GM23248 (cell line): Measurements from ENCODE around the gene LSS. TPM values are rescaled to one million over a fixed set of nuclear protein-coding genes. Genes with fewer than 3 reads are reported as not detected.
A peak's percentile ranks its signal among the peaks of the same experiment; 100 is the strongest.

Experiments used
- DNase-seq: peaks from one replicate; pipeline ENCODE4 v3.0.0-alpha.2; 2015
- H2AFZ ChIP-seq: fragments of 200-600 bp; sonication (generic); 2 replicates; pipeline ENCODE4 v1.6.1; 2016; ENCODE audit warnings: antibody characterized with exemption
- H3F3A ChIP-seq: fragments of 200-600 bp; sonication (generic); 2 replicates; pipeline ENCODE4 v1.6.1; 2016; ENCODE audit warnings: mild to moderate bottlenecking, antibody characterized with exemption, mixed run types; ENCODE audit not compliant: insufficient read depth
- H3K27ac ChIP-seq: fragments of 200-600 bp; sonication (generic); 2 replicates; pipeline ENCODE4 v1.5.1; 2016; ENCODE audit warnings: mild to moderate bottlenecking
- H3K27me3 ChIP-seq: fragments of 200-600 bp; sonication (generic); replicated peaks from 2 replicates; pipeline ENCODE4 v1.6.1; 2016; ENCODE audit warnings: mild to moderate bottlenecking; ENCODE audit not compliant: insufficient read depth
- H3K36me3 ChIP-seq: fragments of 200-600 bp; sonication (generic); 2 replicates; pipeline ENCODE4 v1.6.1; 2016; ENCODE audit warnings: low read depth, mild to moderate bottlenecking
- H3K4me1 ChIP-seq: fragments of 200-600 bp; sonication (generic); 2 replicates; pipeline ENCODE4 v1.6.1; 2016; ENCODE audit warnings: mild to moderate bottlenecking; ENCODE audit not compliant: insufficient read depth
- H3K4me2 ChIP-seq: fragments of 200-600 bp; sonication (generic); one replicate; pipeline ENCODE4 v1.6.1; 2016; ENCODE audit warnings: mild to moderate bottlenecking; ENCODE audit not compliant: unreplicated experiment
- H3K4me3 ChIP-seq: fragments of 200-600 bp; sonication (generic); 2 replicates; pipeline ENCODE4 v1.5.1; 2016; ENCODE audit warnings: mild to moderate bottlenecking
- H3K79me2 ChIP-seq: fragments of 200-600 bp; sonication (generic); 2 replicates; pipeline ENCODE4 v1.6.1; 2016; ENCODE audit warnings: mild to moderate bottlenecking; ENCODE audit not compliant: insufficient read depth
- H3K9ac ChIP-seq: fragments of 200-600 bp; sonication (generic); 2 replicates; pipeline ENCODE4 v1.6.1; 2016; ENCODE audit warnings: mild to moderate bottlenecking
- H3K9me2 ChIP-seq: fragments of 200-600 bp; sonication (generic); 2 replicates; pipeline ENCODE4 v1.6.1; 2016; ENCODE audit warnings: mixed run types, mild to moderate bottlenecking, moderate library complexity; ENCODE audit not compliant: insufficient read depth
- H3K9me3 ChIP-seq: fragments of 200-600 bp; sonication (generic); one replicate; pipeline ENCODE4 v1.6.1; 2017; ENCODE audit warnings: low read depth
- H4K20me1 ChIP-seq: fragments of 200-600 bp; sonication (generic); 2 replicates; pipeline ENCODE4 v1.6.0; 2016; ENCODE audit not compliant: insufficient read depth
- EZH2 ChIP-seq: fragments of 200-600 bp; sonication (generic); IDR thresholded peaks from 2 replicates; pipeline ENCODE4 v1.6.1; 2018; ENCODE audit warnings: antibody characterized with exemption, mild to moderate bottlenecking; ENCODE audit not compliant: insufficient read depth, poor library complexity, severe bottlenecking
- EZH2phosphoT487 ChIP-seq: fragments of 200-600 bp; sonication (generic); IDR thresholded peaks from 2 replicates; pipeline ENCODE4 v1.6.1; 2018; ENCODE audit warnings: antibody characterized with exemption, moderate library complexity, mild to moderate bottlenecking, low read depth; ENCODE audit not compliant: insufficient read depth
- WGBS, 2 experiments: methylation state at CpG; one replicate each; pipeline ENCODE4 v1.1.6; 2015 to 2017; ENCODE audit warnings: low lambda C conversion rate in 2 of 2, low coverage in 1 of 2; ENCODE audit errors: missing lambda C conversion rate in 2 of 2; 5-methylcytosine and 5-hydroxymethylcytosine counted together
- in situ Hi-C: fragments of 300-500 bp; cut with MboI; formaldehyde crosslinking; loops from 2 replicates; pipeline ENCODE4 v1.15.0; 2020
- polyA plus RNA-seq: library from polyadenylated mRNA; unstranded; fragments of >200 nt; fragmentation: Nextera tagmentation; extraction: Ambion mirVana; gene quantifications from 2 replicates; pipeline ENCODE4 v1.2.1, GENCODE V29; 2016
- total RNA-seq: library from RNA; depleted of rRNA; stranded (reverse); fragments of >200 nt; shearing (Covaris generic); gene quantifications from 2 replicates; pipeline ENCODE4 v1.2.3, GENCODE V29; 2014; rRNA removed

LSS gene
- total RNA-seq, result 41.1 and 45.7 TPM in 2 replicates
- 26.8 and 28.0 TPM in 2 replicates for polyA plus RNA-seq

DNA sequence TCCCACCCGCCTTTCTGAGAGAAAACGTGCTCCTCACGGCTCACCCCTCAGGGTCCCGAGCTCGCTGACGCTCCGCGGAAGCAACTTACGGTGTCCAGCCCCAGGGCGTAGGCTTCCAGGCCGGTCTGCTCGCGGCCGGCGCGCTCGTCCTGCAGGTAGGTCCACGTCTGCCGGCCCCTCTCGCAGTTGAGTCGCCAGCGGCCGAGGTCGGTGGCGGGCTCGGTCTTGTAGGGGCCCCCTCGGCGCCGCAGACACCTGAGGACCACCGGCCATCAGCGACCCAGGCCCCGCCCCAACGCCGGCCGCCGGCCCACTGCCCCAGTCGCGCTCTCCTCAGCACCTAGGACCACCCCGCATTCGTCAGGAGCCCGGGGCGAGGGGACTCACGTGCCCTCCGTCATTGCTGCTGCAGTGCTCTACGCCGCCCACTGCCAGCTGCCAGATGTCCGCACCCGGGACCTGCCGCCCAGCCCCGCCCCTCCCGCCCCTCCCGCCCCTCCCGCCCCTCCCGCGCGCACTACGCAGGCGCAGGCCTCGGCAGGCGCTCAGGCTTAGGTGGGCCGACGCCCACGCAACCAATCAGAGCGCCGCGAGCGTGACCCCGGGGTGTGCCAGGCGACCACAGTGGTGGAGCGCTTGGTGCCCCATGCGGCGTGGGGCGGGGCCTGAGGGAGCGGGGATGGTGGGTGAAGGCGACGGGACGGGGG, at the start of gene LSS:
LSS (minus strand) TSS at position 430 of the 707 bp plus-strand sequence; CDS start at position 401, 29 bp downstream.
- TF ChIP-seq EZH2phosphoT487, result no peak
- no peak for TF ChIP-seq EZH2
- 1 to 2% methylated on average over 33 to 72 of the region's 77 CpGs for WGBS, 2 experiments
- no peaks in the 10 kb centered on the region for H4K20me1 ChIP-seq
- no peaks in the 10 kb centered on the region for H3K9me3 ChIP-seq
- H3K79me2 ChIP-seq, result peaks cover 43% of the 10 kb centered on the region
- 0 out of 2 replicates have a peak, but pooled peaks cover 4% of the 10 kb centered on the region for H3K36me3 ChIP-seq
- H3K9me2 ChIP-seq, result no peaks in the 10 kb centered on the region
- DNase-seq, result peak; percentile 98
- peak within 1 kb of the TSS; percentile 47 for H3K27ac ChIP-seq
- H2AFZ ChIP-seq, result peak within 1 kb of the TSS; percentile 83
- H3F3A ChIP-seq, result peaks cover 46% of the 10 kb centered on the region
- H3K4me2 ChIP-seq, result peak within 1 kb of the TSS; percentile 100
- in situ Hi-C loops, result no loop called here
- H3K4me3 ChIP-seq, result peak within 1 kb of the TSS; percentile 94
- no peaks in the 10 kb centered on the region for H3K27me3 ChIP-seq
- peak within 1 kb of the TSS; percentile 86 for H3K9ac ChIP-seq
- H3K4me1 ChIP-seq, result peaks cover 15% of the 10 kb centered on the region; the same call in 1 of the 2 replicates

DNA sequence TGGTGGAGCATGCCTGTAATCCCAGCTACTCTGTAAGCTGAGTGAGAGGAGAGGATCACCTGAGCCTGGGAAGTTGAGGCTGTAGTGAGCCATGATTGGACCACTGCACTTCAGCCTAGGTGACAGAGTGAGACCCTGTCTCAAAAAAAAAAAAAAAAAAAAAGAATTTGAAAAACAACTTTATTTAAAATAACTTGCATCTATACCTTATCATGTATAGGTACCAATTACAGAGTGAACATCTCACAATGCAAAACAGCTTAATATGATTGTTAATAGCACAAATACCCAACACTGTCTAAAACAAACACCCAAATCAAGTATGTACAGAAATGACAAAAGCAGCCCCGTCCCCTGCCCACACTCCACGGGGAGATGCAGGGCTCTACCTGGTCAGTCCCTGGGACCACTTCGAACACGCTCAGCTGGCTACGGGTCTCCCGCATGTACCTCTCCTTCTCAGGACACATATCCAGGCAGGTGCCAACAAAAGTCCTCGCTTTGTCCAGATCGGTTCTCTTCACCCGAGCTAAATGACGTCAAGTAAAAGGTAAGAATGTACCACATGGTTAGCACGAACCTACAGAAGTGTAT, 46.3 kb upstream of the LSS start:
- DNase-seq, result no peak
- Histone ChIP-seq H3K27ac (no peak overlapping the region), H2AFZ (no peak overlapping the region), H3K4me3 (no peak overlapping the region), H3K9ac (no peak overlapping the region), H3K27me3 (no peaks in the 10 kb centered on the region), H3K9me3 (no peaks in the 10 kb centered on the region), H3F3A (no peaks in the 10 kb centered on the region; the same call in 1 of the 2 replicates), H3K4me2 (no peak overlapping the region), H3K4me1 (no peaks in the 10 kb centered on the region), H3K9me2 (no peaks in the 10 kb centered on the region), H3K79me2 (peaks cover 61% of the 10 kb centered on the region), H4K20me1 (no peaks in the 10 kb centered on the region; the same call in 1 of the 2 replicates), H3K36me3 (peaks cover 82% of the 10 kb centered on the region)
- in situ Hi-C loops, result no loop called here
- 89 to 94% methylated on average over 11 of the region's 11 CpGs for WGBS, 2 experiments
- TF ChIP-seq EZH2 (no peak), EZH2phosphoT487 (no peak)

DNA sequence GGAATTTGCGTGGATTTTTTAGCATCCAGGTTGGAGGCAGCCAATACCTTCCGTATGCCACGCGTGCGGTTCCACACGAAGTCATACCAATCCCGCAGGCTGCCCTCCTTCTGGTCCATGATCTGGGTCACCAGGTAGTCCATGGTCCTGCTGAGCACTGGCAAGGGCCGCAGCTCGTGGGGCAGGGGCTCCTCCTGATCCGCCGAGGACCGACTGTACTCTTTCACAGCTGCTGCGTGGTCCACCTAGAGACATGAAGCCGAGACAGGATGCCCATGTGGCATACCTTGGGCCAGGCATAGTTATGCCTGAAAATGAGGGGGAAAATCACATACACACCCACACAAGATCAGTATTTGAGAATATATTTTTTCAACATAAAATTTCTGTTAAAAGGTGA, 44.8 kb upstream of the LSS start:
- H3K36me3 ChIP-seq, result peaks cover 80% of the 10 kb centered on the region
- no peaks in the 10 kb centered on the region for H3K9me3 ChIP-seq
- DNase-seq, result no peak
- H3K9ac ChIP-seq, result no peak overlapping the region
- no peaks in the 10 kb centered on the region; the same call in 1 of the 2 replicates for H3F3A ChIP-seq
- H2AFZ ChIP-seq, result no peak overlapping the region
- no peak overlapping the region for H3K27ac ChIP-seq
- no peaks in the 10 kb centered on the region; the same call in 1 of the 2 replicates for H4K20me1 ChIP-seq
- H3K79me2 ChIP-seq, result peaks cover 48% of the 10 kb centered on the region
- H3K27me3 ChIP-seq, result no peaks in the 10 kb centered on the region
- 96% methylated on average over 14 of the region's 14 CpGs for WGBS, 2 experiments
- H3K4me2 ChIP-seq, result no peak overlapping the region
- TF ChIP-seq EZH2 (no peak), EZH2phosphoT487 (no peak)
- H3K4me1 ChIP-seq, result no peaks in the 10 kb centered on the region
- H3K9me2 ChIP-seq, result no peaks in the 10 kb centered on the region
- no peak overlapping the region for H3K4me3 ChIP-seq
- in situ Hi-C loops, result no loop called here

GRCh38 chr21:46269466-46269865, 40.9 kb upstream of the LSS start:
- Histone ChIP-seq H3K9me3 (no peaks in the 10 kb centered on the region), H3K4me3 (no peak overlapping the region), H3K4me1 (no peaks in the 10 kb centered on the region), H3K27me3 (no peaks in the 10 kb centered on the region), H3K9ac (no peak overlapping the region), H3K27ac (no peak overlapping the region), H3K79me2 (0 out of 2 replicates have a peak, but pooled peaks cover 11% of the 10 kb centered on the region), H3K4me2 (no peak overlapping the region), H4K20me1 (no peaks in the 10 kb centered on the region), H3K36me3 (peaks cover 59% of the 10 kb centered on the region), H2AFZ (no peak overlapping the region), H3F3A (no peaks in the 10 kb centered on the region; the same call in 1 of the 2 replicates), H3K9me2 (no peaks in the 10 kb centered on the region)
- no peak for DNase-seq
- TF ChIP-seq EZH2 (no peak), EZH2phosphoT487 (no peak)
- 93 to 95% methylated on average over 10 of the region's 10 CpGs for WGBS, 2 experiments
- in situ Hi-C loops, result no loop called here
